ENCODE results near the gene CYP2S1.
"Not testable (repeated sequence)": the region's sequence is repeated elsewhere in the genome, so short reads cannot be mapped to it uniquely, and the experiment has no call there.

Gene CYP2S1

GRCh38 chr19:41192574-41193429, at the start of gene CYP2S1:
Gene CYP2S1 (plus strand): TSS chr19:41193219. CDS start chr19:41193265, 46 bp downstream.
- DNase-seq, result no peak

GRCh38 chr19:41144403-41144802, 48.6 kb upstream of the CYP2S1 start:
- no peak for DNase-seq

- DNase-seq, result no peak
These were observed 43.2 kb upstream of the CYP2S1 start for GRCh38 chr19:41149831-41150230.

GRCh38 chr19:41150986-41151385, 42.0 kb upstream of the CYP2S1 start:
- not testable (repeated sequence) for DNase-seq

GRCh38 chr19:41154060-41154459, 39.0 kb upstream of the CYP2S1 start:
- DNase-seq, result no peak

- DNase-seq, result no peak
These were observed 36.8 kb upstream of the CYP2S1 start for GRCh38 chr19:41156207-41156606.

- no peak for DNase-seq
These were observed 33.1 kb upstream of the CYP2S1 start for GRCh38 chr19:41159881-41160280.

- no peak for DNase-seq
These were observed 31.1 kb upstream of the CYP2S1 start for GRCh38 chr19:41161903-41162302.

- DNase-seq, result no peak
These were observed 25.8 kb upstream of the CYP2S1 start for GRCh38 chr19:41166944-41167804.

GRCh38 chr19:41172297-41173164, 20.5 kb upstream of the CYP2S1 start:
- DNase-seq, result no peak

- DNase-seq, result no peak
These were observed 18.6 kb upstream of the CYP2S1 start for GRCh38 chr19:41174297-41174928.

GRCh38 chr19:41175801-41176777, 16.9 kb upstream of the CYP2S1 start:
- DNase-seq, result no peak

- not testable (repeated sequence) for DNase-seq
These were observed 12.8 kb upstream of the CYP2S1 start for GRCh38 chr19:41180173-41180572.

GRCh38 chr19:41186971-41187883, 5.8 kb upstream of the CYP2S1 start:
- DNase-seq, result no peak

GRCh38 chr19:41187884-41188279, 5.1 kb upstream of the CYP2S1 start:
- DNase-seq, result no peak

GRCh38 chr19:41189425-41190065, 3.5 kb upstream of the CYP2S1 start:
- DNase-seq, result no peak

GRCh38 chr19:41193430-41194156, 574 bp downstream of the CYP2S1 start:
- no peak for DNase-seq

- DNase-seq, result no peak
These were observed 1.1 kb downstream of the CYP2S1 start for GRCh38 chr19:41194157-41194552.
